WTC11 (cell line): ENCODE measurements around the gene ALDH16A1. TPM values are rescaled to one million over a fixed set of nuclear protein-coding genes. Genes with fewer than 3 reads are reported as not detected.

ENCODE experiments used
- ATAC-seq: fragments of 200-7000 bp; cut with Tn5 transposase; 2 replicates; pipeline ENCODE4 v1.10.0; 2021; ENCODE audit warnings: mild to moderate bottlenecking, moderate library complexity
- CTCF ChIA-PET: fragments of 300-600 bp; sonication (Branson Sonifier 250); formaldehyde crosslinking; loops from one replicate; lab custom pipeline; 2021; ENCODE audit warnings: antibody characterized with exemption; lab: Charles Lee
- POLR2A ChIA-PET: fragments of 350-600 bp; sonication (Branson Sonifier 250); formaldehyde crosslinking; loops from one replicate; lab custom pipeline; 2021; ENCODE audit warnings: antibody characterized with exemption; lab: Charles Lee
- DNase-seq: peaks from one replicate; pipeline ENCODE4 v3.0.0; 2021; ENCODE audit warnings: low spot score
- H3K27ac Mint-ChIP-seq: 2 replicates; pipeline ENCODE4 v1.8.0; 2021; ENCODE audit warnings: mixed read lengths
- H3K27me3 Mint-ChIP-seq: 2 replicates; pipeline ENCODE4 v1.8.0; 2021; ENCODE audit warnings: low read depth, mild to moderate bottlenecking, moderate library complexity, mixed read lengths
- H3K36me3 Mint-ChIP-seq: 2 replicates; pipeline ENCODE4 v1.8.0; 2021; ENCODE audit warnings: mixed read lengths
- H3K4me1 Mint-ChIP-seq: 2 replicates; pipeline ENCODE4 v1.8.0; 2022; ENCODE audit warnings: mixed read lengths
- H3K4me3 Mint-ChIP-seq: 2 replicates; pipeline ENCODE4 v1.8.0; 2021; ENCODE audit warnings: mild to moderate bottlenecking, moderate library complexity, mixed read lengths
- H3K9me3 Mint-ChIP-seq: 2 replicates; pipeline ENCODE4 v1.8.0; 2021; ENCODE audit warnings: mixed read lengths
- AFF4 ChIP-seq: sonication (generic); formaldehyde crosslinking; IDR thresholded peaks from 2 replicates; pipeline ENCODE4 v1.8.1; 2023; ENCODE audit warnings: mild to moderate bottlenecking, missing genetic modification reagents, borderline replicate concordance
- ATF1 ChIP-seq: sonication (generic); formaldehyde crosslinking; IDR thresholded peaks from 2 replicates; pipeline ENCODE4 v1.8.1; 2023; ENCODE audit warnings: mild to moderate bottlenecking, moderate library complexity, missing genetic modification reagents
- E2F5 ChIP-seq: sonication (generic); formaldehyde crosslinking; IDR thresholded peaks from 2 replicates; pipeline ENCODE4 v1.8.1; 2022; ENCODE audit warnings: mild to moderate bottlenecking, moderate library complexity, missing genetic modification reagents
- GTF2I ChIP-seq: fragments of 250-450 bp; sonication (Bioruptor Pico); conservative IDR thresholded peaks from 2 replicates; pipeline ENCODE4 v1.4.0; 2021; ENCODE audit warnings: mild to moderate bottlenecking
- HMGA2 ChIP-seq: fragments of 250-450 bp; sonication (Bioruptor Pico); IDR thresholded peaks from 2 replicates; pipeline ENCODE4 v1.4.0; 2021; ENCODE audit warnings: mild to moderate bottlenecking, moderate library complexity
- HMGXB4 ChIP-seq: sonication (generic); formaldehyde crosslinking; IDR thresholded peaks from 2 replicates; pipeline ENCODE4 v1.8.1; 2023; ENCODE audit warnings: mild to moderate bottlenecking, moderate library complexity, missing genetic modification reagents
- IRF1 ChIP-seq: sonication (generic); formaldehyde crosslinking; IDR thresholded peaks from 2 replicates; pipeline ENCODE4 v1.8.0; 2023; ENCODE audit warnings: missing genetic modification reagents
- JUN ChIP-seq: sonication (generic); formaldehyde crosslinking; IDR thresholded peaks from 2 replicates; pipeline ENCODE4 v1.8.0; 2023; ENCODE audit warnings: mild to moderate bottlenecking, missing genetic modification reagents
- NFYB ChIP-seq: sonication (generic); formaldehyde crosslinking; conservative IDR thresholded peaks from 2 replicates; pipeline ENCODE4 v1.8.0; 2022; ENCODE audit warnings: low read depth, missing genetic modification reagents
- OVOL2 ChIP-seq: fragments of 250-450 bp; sonication (Bioruptor Pico); IDR thresholded peaks from 2 replicates; pipeline ENCODE4 v1.9.0; 2021; ENCODE audit warnings: mild to moderate bottlenecking, borderline replicate concordance
- PRRX2 ChIP-seq: fragments of 250-450 bp; sonication (Bioruptor Pico); IDR thresholded peaks from 2 replicates; pipeline ENCODE4 v1.8.0; 2021; ENCODE audit warnings: mild to moderate bottlenecking
- USF2 ChIP-seq: sonication (generic); formaldehyde crosslinking; IDR thresholded peaks from 2 replicates; pipeline ENCODE4 v1.8.1; 2023; ENCODE audit warnings: mild to moderate bottlenecking, missing genetic modification reagents, moderate library complexity
- ZNF219 ChIP-seq: sonication (generic); formaldehyde crosslinking; IDR thresholded peaks from 2 replicates; pipeline ENCODE4 v1.8.0; 2023; ENCODE audit warnings: missing genetic modification reagents, mild to moderate bottlenecking, borderline replicate concordance
- ZNF396 ChIP-seq: fragments of 250-450 bp; sonication (Bioruptor Pico); IDR thresholded peaks from 2 replicates; pipeline ENCODE4 v1.8.0; 2021; ENCODE audit warnings: mild to moderate bottlenecking, moderate library complexity, borderline replicate concordance
- total RNA-seq: library from RNA; stranded (reverse); gene quantifications from 3 replicates; pipeline ENCODE4 v1.2.3, GENCODE V29; 2021

Gene ALDH16A1
- total RNA-seq, 1 experiment from 2014 or later: 44.3 TPM

GRCh38 chr19:49468746-49469447 is 15.9 kb downstream of the ALDH16A1 start:
- CTCF ChIA-PET: interaction anchor here (0.6 to 2.0 kb wide), 10 partner anchors 10 to 141 kb away, joined by 3 to 10 read pairs (median 5); partner anchors contain the start of gene ALDH16A1
- no peaks in the 10 kb centered on the region for H3K27me3 Mint-ChIP-seq
- peak; percentile 85 for DNase-seq

More at GRCh38 chr19:49468746-49469447, 15.9 kb downstream of the ALDH16A1 start:
- ATAC-seq: peak; percentile 90
- H3K27ac Mint-ChIP-seq: peak overlapping the region; percentile 97
- POLR2A ChIA-PET: interaction anchor here (1.1 kb wide), 1 partner anchor 27 kb away, joined by 3 read pairs; no protein-coding TSS in a partner anchor
- peaks cover 2% of the 10 kb centered on the region; the same call in 1 of the 2 replicates for H3K36me3 Mint-ChIP-seq
- TF ChIP-seq OVOL2 (CRISPR knock-in tag) (no peak), NFYB (CRISPR knock-in tag) (no peak), ATF1 (CRISPR knock-in tag) (no peak), USF2 (CRISPR knock-in tag) (no peak), HMGA2 (CRISPR knock-in tag) (no peak), AFF4 (no peak), JUN (no peak), ZNF219 (CRISPR knock-in tag) (no peak), PRRX2 (CRISPR knock-in tag) (no peak), IRF1 (CRISPR knock-in tag) (no peak), HMGXB4 (CRISPR knock-in tag) (no peak), E2F5 (CRISPR knock-in tag) (no peak), GTF2I (CRISPR knock-in tag) (no peak), ZNF396 (CRISPR knock-in tag) (no peak)
- H3K4me3 Mint-ChIP-seq: no peak overlapping the region
- H3K4me1 Mint-ChIP-seq: peaks cover 7% of the 10 kb centered on the region
- H3K9me3 Mint-ChIP-seq: no peaks in the 10 kb centered on the region
